Activated B cell treated with CpG ODN at 0.5 μM for 24 hours (primary cell): Measurements from ENCODE around the gene KCNJ2. TPM values are rescaled to one million over a fixed set of nuclear protein-coding genes. Genes with fewer than 3 reads are reported as not detected.

Experiments used
- ATAC-seq: fragments of 200-7000 bp; cut with Tn5 transposase; one replicate; pipeline ENCODE4 v1.10.0; 2021; ENCODE audit warnings: low read depth, mild to moderate bottlenecking, moderate library complexity
- CTCF ChIA-PET: fragments of 350-600 bp; sonication (Branson Sonifier 250); formaldehyde crosslinking; loops from one replicate; lab custom pipeline; 2021; ENCODE audit warnings: antibody characterized with exemption; lab: Charles Lee
- POLR2A ChIA-PET: fragments of 350-600 bp; sonication (Branson Sonifier 250); formaldehyde crosslinking; loops from one replicate; lab custom pipeline; 2021; ENCODE audit warnings: antibody characterized with exemption; lab: Charles Lee
- DNase-seq: peaks from one replicate; pipeline ENCODE4 v3.0.0; 2022
- H3K27ac Mint-ChIP-seq: one replicate; pipeline ENCODE4 v1.8.0; 2020; ENCODE audit warnings: mixed read lengths
- H3K27me3 Mint-ChIP-seq: one replicate; pipeline ENCODE4 v1.8.0; 2021; ENCODE audit warnings: mixed read lengths
- H3K36me3 Mint-ChIP-seq: one replicate; pipeline ENCODE4 v1.8.0; 2021; ENCODE audit warnings: low read depth, mixed read lengths
- H3K4me1 Mint-ChIP-seq: one replicate; pipeline ENCODE4 v1.8.0; 2021; ENCODE audit warnings: mixed read lengths
- H3K4me3 Mint-ChIP-seq: one replicate; pipeline ENCODE4 v1.8.0; 2020; ENCODE audit warnings: mild to moderate bottlenecking, mixed read lengths
- H3K9me3 Mint-ChIP-seq: one replicate; pipeline ENCODE4 v1.8.0; 2020; ENCODE audit warnings: mixed read lengths
- intact Hi-C: fragments of 100-400 bp; cut with micrococcal nuclease; formaldehyde crosslinking; loops from one replicate; pipeline ENCODE4 v1.15.1; 2024
- total RNA-seq: library from RNA; stranded (reverse); gene quantifications from 2 replicates; pipeline ENCODE4 v1.2.3, GENCODE V29; 2022
- TF ChIP-seq, protein P1 (sequence below): fragments of 200-600 bp; IDR thresholded peaks from one replicate; pipeline ENCODE4 v1.8.0; 2022; ENCODE audit warnings: antibody characterized with exemption, mild to moderate bottlenecking

KCNJ2 gene
- total RNA-seq, 1 donor from 2014 or later: 0.04 TPM

- ATAC-seq: no peak
- ChIA-PET CTCF (no interaction called here), POLR2A (no interaction called here)
- H3K9me3 Mint-ChIP-seq: peaks cover 5% of the 10 kb centered on the region
- H3K36me3 Mint-ChIP-seq: no peaks in the 10 kb centered on the region
- no peak overlapping the region for H3K4me3 Mint-ChIP-seq
- no peaks in the 10 kb centered on the region for H3K4me1 Mint-ChIP-seq
- no peak overlapping the region for H3K27ac Mint-ChIP-seq
- intact Hi-C loops: no loop called here
- TF ChIP-seq, protein P1, sequence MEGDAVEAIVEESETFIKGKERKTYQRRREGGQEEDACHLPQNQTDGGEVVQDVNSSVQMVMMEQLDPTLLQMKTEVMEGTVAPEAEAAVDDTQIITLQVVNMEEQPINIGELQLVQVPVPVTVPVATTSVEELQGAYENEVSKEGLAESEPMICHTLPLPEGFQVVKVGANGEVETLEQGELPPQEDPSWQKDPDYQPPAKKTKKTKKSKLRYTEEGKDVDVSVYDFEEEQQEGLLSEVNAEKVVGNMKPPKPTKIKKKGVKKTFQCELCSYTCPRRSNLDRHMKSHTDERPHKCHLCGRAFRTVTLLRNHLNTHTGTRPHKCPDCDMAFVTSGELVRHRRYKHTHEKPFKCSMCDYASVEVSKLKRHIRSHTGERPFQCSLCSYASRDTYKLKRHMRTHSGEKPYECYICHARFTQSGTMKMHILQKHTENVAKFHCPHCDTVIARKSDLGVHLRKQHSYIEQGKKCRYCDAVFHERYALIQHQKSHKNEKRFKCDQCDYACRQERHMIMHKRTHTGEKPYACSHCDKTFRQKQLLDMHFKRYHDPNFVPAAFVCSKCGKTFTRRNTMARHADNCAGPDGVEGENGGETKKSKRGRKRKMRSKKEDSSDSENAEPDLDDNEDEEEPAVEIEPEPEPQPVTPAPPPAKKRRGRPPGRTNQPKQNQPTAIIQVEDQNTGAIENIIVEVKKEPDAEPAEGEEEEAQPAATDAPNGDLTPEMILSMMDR: no peak
- no peaks in the 10 kb centered on the region for H3K27me3 Mint-ChIP-seq
- no peak for DNase-seq
Observed at GRCh38 chr17:70215656-70216055, 46.3 kb downstream of the KCNJ2 start.

- intact Hi-C loops: no loop called here
- H3K9me3 Mint-ChIP-seq: peaks cover 5% of the 10 kb centered on the region
- no peak overlapping the region for H3K4me3 Mint-ChIP-seq
- TF ChIP-seq, protein P1: no peak
- H3K27ac Mint-ChIP-seq: no peak overlapping the region
- no peaks in the 10 kb centered on the region for H3K27me3 Mint-ChIP-seq
- ChIA-PET CTCF (no interaction called here), POLR2A (no interaction called here)
- ATAC-seq: no peak
- no peaks in the 10 kb centered on the region for H3K36me3 Mint-ChIP-seq
- DNase-seq: no peak
- no peaks in the 10 kb centered on the region for H3K4me1 Mint-ChIP-seq
Observed at GRCh38 chr17:70217571-70217970, 48.2 kb downstream of the KCNJ2 start.

DNA sequence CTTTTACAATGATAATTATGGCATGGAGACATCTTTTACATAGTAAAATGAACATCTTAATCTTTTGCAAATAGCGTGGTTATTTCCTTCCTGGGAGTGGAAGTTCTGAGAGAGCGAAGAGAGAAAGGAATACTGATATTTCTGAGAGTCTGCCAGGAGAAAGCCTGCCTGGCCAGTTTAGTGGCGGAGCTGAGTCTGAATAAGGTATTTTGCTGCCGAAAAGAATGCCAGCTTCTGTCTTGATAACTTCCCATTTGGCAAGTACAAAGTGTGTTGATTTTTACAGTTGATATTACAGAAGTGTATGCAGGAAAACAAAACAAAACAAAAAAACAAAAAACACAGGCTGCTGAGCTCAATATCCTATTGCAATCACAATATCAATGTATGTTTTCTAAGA is 55.9 kb downstream of the KCNJ2 start:
- CTCF ChIA-PET: no interaction called here
- Mint-ChIP-seq H3K27ac (no peak overlapping the region), H3K27me3 (peaks cover 3% of the 10 kb centered on the region), H3K4me1 (no peaks in the 10 kb centered on the region), H3K36me3 (no peaks in the 10 kb centered on the region), H3K4me3 (no peak overlapping the region), H3K9me3 (no peaks in the 10 kb centered on the region)
- intact Hi-C loops: no loop called here
- TF ChIP-seq, protein P1: no peak
- DNase-seq (no peak), ATAC-seq (no peak)
- POLR2A ChIA-PET: no interaction called here

Other genes starting within 250 kb of the KCNJ2 start
- gene KCNJ16, start 94.3 kb upstream of the KCNJ2 start, total RNA-seq: not detected in 2 replicates